SK-N-SH (cell line): Measurements from ENCODE around the gene SPTBN2. TPM values are rescaled to one million over a fixed set of nuclear protein-coding genes. Genes with fewer than 3 reads are reported as not detected.

Source experiments
- CTCF ChIA-PET: fragments of 300-600, 350-600 bp; formaldehyde crosslinking; extraction: SDS; loops from one replicate; lab custom pipeline; 2021; lab: Yijun Ruan, JAX
- POLR2A ChIA-PET: fragments of 350-600 bp; sonication (Branson Sonifier 250); formaldehyde crosslinking; extraction: SDS; loops from one replicate; lab custom pipeline; 2020; ENCODE audit warnings: antibody characterized with exemption, inconsistent platforms; lab: Yijun Ruan, JAX
- DNase-seq: peaks from one replicate; pipeline ENCODE4 v3.0.0; 2012
- H2AFZ ChIP-seq: fragments of 200-600 bp; sonication (generic); 2 replicates; pipeline ENCODE4 v1.8.1; 2016; ENCODE audit warnings: antibody characterized with exemption, mild to moderate bottlenecking, low read depth
- H3F3A ChIP-seq: fragments of 200-600 bp; sonication (generic); replicated peaks from 2 replicates; pipeline ENCODE3; 2016; ENCODE audit warnings: antibody characterized with exemption, mild to moderate bottlenecking; ENCODE audit not compliant: insufficient read depth
- H3K27ac ChIP-seq, 2 experiments: fragments of 200-500 bp in 1 of 2; fragments of 200-600 bp in 1 of 2; sonication (Bioruptor generic) in 1 of 2; sonication (generic), shearing (Covaris generic) in 1 of 2; 2 replicates each; pipeline versions ENCODE4 v1.5.1 to v1.6.1; 2014 to 2016; ENCODE audit warnings: low read depth in 2 of 2, inconsistent platforms in 1 of 2, low read length in 1 of 2, mild to moderate bottlenecking in 1 of 2, mixed read lengths in 1 of 2
- H3K27me3 ChIP-seq: fragments of 200-600 bp; sonication (generic), shearing (Covaris generic); 2 replicates; pipeline ENCODE4 v1.6.1; 2016; ENCODE audit warnings: mixed run types; ENCODE audit not compliant: insufficient read depth
- H3K36me3 ChIP-seq, 2 experiments: fragments of 200-500 bp in 1 of 2; fragments of 200-600 bp in 1 of 2; sonication (Bioruptor generic) in 1 of 2; sonication (generic) in 1 of 2; replicated peaks in 1 of 2; 2 replicates each; pipeline versions ENCODE3 to v1.5.1; 2014 to 2016; ENCODE audit warnings: low read length in 1 of 2, mild to moderate bottlenecking in 1 of 2; ENCODE audit not compliant: insufficient read depth in 2 of 2, control insufficient read depth in 1 of 2
- H3K4me1 ChIP-seq, 2 experiments: fragments of 200-500 bp in 1 of 2; fragments of 200-600 bp in 1 of 2; sonication (Bioruptor generic) in 1 of 2; sonication (generic), shearing (Covaris generic) in 1 of 2; 2 replicates each; pipeline versions ENCODE4 v1.5.1 to v1.6.1; 2014 to 2016; ENCODE audit warnings: low read depth in 1 of 2, low read length in 1 of 2, mixed run types in 1 of 2; ENCODE audit not compliant: insufficient read depth in 2 of 2, control insufficient read depth in 1 of 2
- H3K4me2 ChIP-seq: fragments of 200-600 bp; sonication (generic), shearing (Covaris generic); 2 replicates; pipeline ENCODE4 v1.6.1; 2017; ENCODE audit warnings: mixed run types
- H3K4me3 ChIP-seq, 2 experiments: fragments of 200-500 bp in 1 of 2; fragments of 200-600 bp in 1 of 2; sonication (Bioruptor generic) in 1 of 2; sonication (generic), shearing (Covaris generic) in 1 of 2; 2 replicates each; pipeline versions ENCODE4 v1.5.1 to v1.8.1; 2014 to 2016; ENCODE audit warnings: low read depth in 2 of 2, inconsistent platforms in 1 of 2, low read length in 1 of 2, mild to moderate bottlenecking in 1 of 2, mixed read lengths in 1 of 2, moderate library complexity in 1 of 2
- H3K79me2 ChIP-seq: fragments of 200-600 bp; sonication (generic); 2 replicates; pipeline ENCODE4 v1.8.1; 2017; ENCODE audit warnings: mild to moderate bottlenecking; ENCODE audit not compliant: insufficient read depth
- H3K9ac ChIP-seq: fragments of 200-600 bp; sonication (generic); 2 replicates; pipeline ENCODE4 v1.6.1; 2017; ENCODE audit warnings: mixed run types
- H3K9me2 ChIP-seq: fragments of 200-600 bp; sonication (generic); 2 replicates; pipeline ENCODE4 v1.6.1; 2017; ENCODE audit warnings: mixed run types
- H3K9me3 ChIP-seq: fragments of 200-600 bp; sonication (generic); 2 replicates; pipeline ENCODE4 v1.6.1; 2017; ENCODE audit warnings: mixed run types, mild to moderate bottlenecking, moderate library complexity
- H4K20me1 ChIP-seq: fragments of 200-600 bp; sonication (generic); 2 replicates; pipeline ENCODE4 v1.6.1; 2017; ENCODE audit warnings: mild to moderate bottlenecking, mixed run types; ENCODE audit not compliant: insufficient read depth
- ELF1 ChIP-seq: IDR thresholded peaks from 2 replicates; pipeline ENCODE4 v1.4.0; 2012
- EP300 ChIP-seq, 2 experiments: IDR thresholded peaks; 2 replicates each; pipeline versions ENCODE4 v1.4.0 to v1.6.1; 2012; ENCODE audit warnings: borderline replicate concordance in 1 of 2, low read depth in 1 of 2, low read length in 1 of 2
- EZH2phosphoT487 ChIP-seq: fragments of 200-600 bp; sonication (generic); IDR thresholded peaks from 2 replicates; pipeline ENCODE4 v1.6.1; 2017; ENCODE audit warnings: low read depth, mixed run types, mild to moderate bottlenecking, antibody characterized with exemption, moderate library complexity, borderline replicate concordance
- FOSL2 ChIP-seq: IDR thresholded peaks from 2 replicates; pipeline ENCODE4 v1.4.0; 2012; ENCODE audit warnings: low read depth, mild to moderate bottlenecking, moderate library complexity, borderline replicate concordance
- FOXM1 ChIP-seq: IDR thresholded peaks from 2 replicates; pipeline ENCODE4 v1.4.0; 2012; ENCODE audit warnings: low read depth, mild to moderate bottlenecking
- JUND ChIP-seq: IDR thresholded peaks from 2 replicates; pipeline ENCODE4 v1.4.0; 2012
- MEF2A ChIP-seq: IDR thresholded peaks from 2 replicates; pipeline ENCODE4 v1.4.0; 2012; ENCODE audit warnings: low read depth, borderline replicate concordance
- NFIC ChIP-seq: IDR thresholded peaks from 2 replicates; pipeline ENCODE4 v1.4.0; 2012; ENCODE audit warnings: borderline replicate concordance
- NRF1 ChIP-seq: IDR thresholded peaks from 2 replicates; pipeline ENCODE4 v1.6.1; 2012; ENCODE audit warnings: low read depth, mild to moderate bottlenecking, low read length
- RAD21 ChIP-seq: IDR thresholded peaks from 2 replicates; pipeline ENCODE4 v1.6.1; 2012; ENCODE audit warnings: mild to moderate bottlenecking, low read length
- RXRA ChIP-seq: IDR thresholded peaks from 2 replicates; pipeline ENCODE4 v1.4.0; 2012; ENCODE audit warnings: low read depth, mild to moderate bottlenecking, borderline replicate concordance
- SIN3A ChIP-seq: IDR thresholded peaks from 2 replicates; pipeline ENCODE4 v1.6.1; 2012; ENCODE audit warnings: low read depth, mild to moderate bottlenecking, low read length, moderate library complexity, borderline replicate concordance
- SMC3 ChIP-seq: IDR thresholded peaks from 2 replicates; pipeline ENCODE4 v1.6.1; 2012; ENCODE audit warnings: low read depth, low read length, improper control_type of control experiment
- TAF1 ChIP-seq: IDR thresholded peaks from 2 replicates; pipeline ENCODE4 v1.6.1; 2012; ENCODE audit warnings: low read depth, mild to moderate bottlenecking, low read length, moderate library complexity, borderline replicate concordance
- TCF12 ChIP-seq: IDR thresholded peaks from 2 replicates; pipeline ENCODE4 v1.4.0; 2012
- YY1 ChIP-seq: IDR thresholded peaks from 2 replicates; pipeline ENCODE4 v1.4.0; 2012; ENCODE audit warnings: low read depth, mild to moderate bottlenecking
- ZBTB33 ChIP-seq: IDR thresholded peaks from 2 replicates; pipeline ENCODE4 v1.4.0; 2012; ENCODE audit warnings: low read depth, borderline replicate concordance
- WGBS: methylation state at CpG from one replicate; pipeline ENCODE4 v1.1.6; 2017; ENCODE audit warnings: low lambda C conversion rate; 5-methylcytosine and 5-hydroxymethylcytosine counted together
- polyA plus RNA-seq, 3 experiments: library from polyadenylated mRNA; depleted of rRNA; stranded (reverse); fragments of >200 nt; gene quantifications; 2 replicates each; pipeline ENCODE4 v1.2.3, GENCODE V29; 2012
- TF ChIP-seq, protein P1 (sequence below): fragments of 200-600 bp; sonication (generic); IDR thresholded peaks from 2 replicates; pipeline ENCODE4 v1.6.1; 2017; ENCODE audit warnings: antibody characterized with exemption, mild to moderate bottlenecking, moderate library complexity
- TF ChIP-seq, protein P2 (sequence below): fragments of 150-350 bp; IDR thresholded peaks from 2 replicates; pipeline ENCODE4 v1.6.1; 2017; ENCODE audit warnings: antibody characterized with exemption, low read length, low read depth, borderline replicate concordance
- TF ChIP-seq, protein P3 (sequence below): IDR thresholded peaks from 2 replicates; pipeline ENCODE4 v1.6.1; 2012; ENCODE audit warnings: mild to moderate bottlenecking, low read depth, low read length, moderate library complexity

SPTBN2 gene
- polyA plus RNA-seq, 1 of the 3 experiments (the other 2 are of a cell fraction) = 19.7 TPM

DNA sequence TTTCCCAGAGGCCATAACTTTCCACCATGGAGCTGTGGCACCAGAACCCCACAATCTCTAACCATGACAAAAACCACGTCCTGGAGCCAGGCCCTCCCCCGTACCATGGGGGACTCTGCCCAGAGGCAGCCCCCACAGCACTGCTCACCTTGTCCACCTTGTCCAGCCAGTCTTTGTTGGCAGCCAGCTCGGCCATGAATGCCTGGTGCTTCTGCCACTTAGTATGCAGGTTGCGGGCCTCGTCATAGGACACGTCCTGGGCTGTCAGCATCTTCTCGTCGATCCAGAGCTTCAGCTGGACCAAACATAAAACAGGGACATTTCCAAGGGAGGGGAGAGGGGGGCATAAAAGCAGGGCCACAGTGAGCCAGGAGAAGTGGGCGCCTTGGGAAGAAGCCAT lies 30.5 kb downstream of the SPTBN2 start:
- no peak overlapping the region for H3K4me3 ChIP-seq
- no peak for DNase-seq
- no peaks in the 10 kb centered on the region for H4K20me1 ChIP-seq
- no peak overlapping the region for H3K9ac ChIP-seq
- WGBS = 94% methylated on average over 6 of the region's 9 CpGs
- H3F3A ChIP-seq = no peaks in the 10 kb centered on the region
- no peaks in the 10 kb centered on the region for H3K27me3 ChIP-seq
- no peaks in the 10 kb centered on the region for H3K9me2 ChIP-seq
- H3K27ac ChIP-seq = no peak overlapping the region
- ChIA-PET POLR2A (interaction anchor here (1.4 kb wide), 1 partner anchor 29 kb away, joined by 3 read pairs; no protein-coding TSS in a partner anchor), CTCF (interaction anchor here (1.3 to 6.6 kb wide), 3 partner anchors 136 to 279 kb away, joined by 3 to 34 read pairs (median 5); partner anchors contain the start of gene C11orf86)
- no peaks in the 10 kb centered on the region for H3K4me1 ChIP-seq
- H3K79me2 ChIP-seq = no peaks in the 10 kb centered on the region
- H3K36me3 ChIP-seq = peaks cover 4 to 47% of the 10 kb centered on the region in 2 experiments
- TF ChIP-seq TCF12 (no peak), EZH2phosphoT487 (no peak), FOSL2 (no peak), TAF1 (no peak), ZBTB33 (no peak), JUND (no peak), SIN3A (no peak), SMC3 (no peak), ELF1 (no peak), MEF2A (no peak)
- TF ChIP-seq, protein P1, sequence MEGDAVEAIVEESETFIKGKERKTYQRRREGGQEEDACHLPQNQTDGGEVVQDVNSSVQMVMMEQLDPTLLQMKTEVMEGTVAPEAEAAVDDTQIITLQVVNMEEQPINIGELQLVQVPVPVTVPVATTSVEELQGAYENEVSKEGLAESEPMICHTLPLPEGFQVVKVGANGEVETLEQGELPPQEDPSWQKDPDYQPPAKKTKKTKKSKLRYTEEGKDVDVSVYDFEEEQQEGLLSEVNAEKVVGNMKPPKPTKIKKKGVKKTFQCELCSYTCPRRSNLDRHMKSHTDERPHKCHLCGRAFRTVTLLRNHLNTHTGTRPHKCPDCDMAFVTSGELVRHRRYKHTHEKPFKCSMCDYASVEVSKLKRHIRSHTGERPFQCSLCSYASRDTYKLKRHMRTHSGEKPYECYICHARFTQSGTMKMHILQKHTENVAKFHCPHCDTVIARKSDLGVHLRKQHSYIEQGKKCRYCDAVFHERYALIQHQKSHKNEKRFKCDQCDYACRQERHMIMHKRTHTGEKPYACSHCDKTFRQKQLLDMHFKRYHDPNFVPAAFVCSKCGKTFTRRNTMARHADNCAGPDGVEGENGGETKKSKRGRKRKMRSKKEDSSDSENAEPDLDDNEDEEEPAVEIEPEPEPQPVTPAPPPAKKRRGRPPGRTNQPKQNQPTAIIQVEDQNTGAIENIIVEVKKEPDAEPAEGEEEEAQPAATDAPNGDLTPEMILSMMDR = no peak
- TF ChIP-seq, protein P2, sequence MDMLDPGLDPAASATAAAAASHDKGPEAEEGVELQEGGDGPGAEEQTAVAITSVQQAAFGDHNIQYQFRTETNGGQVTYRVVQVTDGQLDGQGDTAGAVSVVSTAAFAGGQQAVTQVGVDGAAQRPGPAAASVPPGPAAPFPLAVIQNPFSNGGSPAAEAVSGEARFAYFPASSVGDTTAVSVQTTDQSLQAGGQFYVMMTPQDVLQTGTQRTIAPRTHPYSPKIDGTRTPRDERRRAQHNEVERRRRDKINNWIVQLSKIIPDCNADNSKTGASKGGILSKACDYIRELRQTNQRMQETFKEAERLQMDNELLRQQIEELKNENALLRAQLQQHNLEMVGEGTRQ = no peak
- no peak overlapping the region for H2AFZ ChIP-seq
- no peak overlapping the region for H3K4me2 ChIP-seq
- no peaks in the 10 kb centered on the region for H3K9me3 ChIP-seq

DNA sequence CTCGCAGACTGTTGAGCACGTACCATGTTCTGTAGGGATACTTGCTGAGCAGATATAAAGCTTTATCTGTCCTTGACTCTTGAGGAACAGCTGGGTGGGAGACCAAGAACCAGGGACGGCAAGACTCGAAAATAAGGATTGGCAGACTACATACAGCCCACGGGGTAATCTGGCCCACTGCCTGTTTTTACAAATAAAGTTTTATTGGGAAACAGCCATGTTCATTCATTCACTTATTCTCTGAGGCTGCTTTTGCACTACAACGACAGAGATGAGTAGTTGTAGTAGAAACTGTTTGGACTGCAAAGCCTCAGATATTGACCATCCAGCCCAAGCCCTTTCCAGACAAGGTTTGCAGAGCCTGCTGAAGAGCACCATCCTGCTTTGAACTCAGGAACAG lies 31.0 kb downstream of the SPTBN2 start:
- Histone ChIP-seq H3K4me2 (no peak overlapping the region), H3K79me2 (no peaks in the 10 kb centered on the region), H3K27ac (no peak overlapping the region), H3K36me3 (peaks cover 4 to 47% of the 10 kb centered on the region in 2 experiments), H3F3A (no peaks in the 10 kb centered on the region), H4K20me1 (no peaks in the 10 kb centered on the region), H3K4me3 (no peak overlapping the region), H3K4me1 (no peaks in the 10 kb centered on the region), H3K9me2 (no peaks in the 10 kb centered on the region), H3K27me3 (no peaks in the 10 kb centered on the region), H3K9ac (no peak overlapping the region), H3K9me3 (no peaks in the 10 kb centered on the region), H2AFZ (no peak overlapping the region)
- 88% methylated on average over 6 of the region's 6 CpGs for WGBS
- ChIA-PET POLR2A (no interaction called here), CTCF (interaction anchor here (1.4 to 6.6 kb wide), 2 partner anchors 136 to 278 kb away, joined by 5 to 34 read pairs; partner anchors contain the start of gene C11orf86)
- no peak for TF ChIP-seq RXRA
- no peak for TF ChIP-seq FOXM1
- no peak for TF ChIP-seq RAD21
- TF ChIP-seq EP300 (IDR thresholded peaks at IDR 0.05; ENCODE audit: borderline replicate concordance in 1 of 2, low read depth in 1 of 2, low read length in 1 of 2) = no peak
- TF ChIP-seq, protein P3, sequence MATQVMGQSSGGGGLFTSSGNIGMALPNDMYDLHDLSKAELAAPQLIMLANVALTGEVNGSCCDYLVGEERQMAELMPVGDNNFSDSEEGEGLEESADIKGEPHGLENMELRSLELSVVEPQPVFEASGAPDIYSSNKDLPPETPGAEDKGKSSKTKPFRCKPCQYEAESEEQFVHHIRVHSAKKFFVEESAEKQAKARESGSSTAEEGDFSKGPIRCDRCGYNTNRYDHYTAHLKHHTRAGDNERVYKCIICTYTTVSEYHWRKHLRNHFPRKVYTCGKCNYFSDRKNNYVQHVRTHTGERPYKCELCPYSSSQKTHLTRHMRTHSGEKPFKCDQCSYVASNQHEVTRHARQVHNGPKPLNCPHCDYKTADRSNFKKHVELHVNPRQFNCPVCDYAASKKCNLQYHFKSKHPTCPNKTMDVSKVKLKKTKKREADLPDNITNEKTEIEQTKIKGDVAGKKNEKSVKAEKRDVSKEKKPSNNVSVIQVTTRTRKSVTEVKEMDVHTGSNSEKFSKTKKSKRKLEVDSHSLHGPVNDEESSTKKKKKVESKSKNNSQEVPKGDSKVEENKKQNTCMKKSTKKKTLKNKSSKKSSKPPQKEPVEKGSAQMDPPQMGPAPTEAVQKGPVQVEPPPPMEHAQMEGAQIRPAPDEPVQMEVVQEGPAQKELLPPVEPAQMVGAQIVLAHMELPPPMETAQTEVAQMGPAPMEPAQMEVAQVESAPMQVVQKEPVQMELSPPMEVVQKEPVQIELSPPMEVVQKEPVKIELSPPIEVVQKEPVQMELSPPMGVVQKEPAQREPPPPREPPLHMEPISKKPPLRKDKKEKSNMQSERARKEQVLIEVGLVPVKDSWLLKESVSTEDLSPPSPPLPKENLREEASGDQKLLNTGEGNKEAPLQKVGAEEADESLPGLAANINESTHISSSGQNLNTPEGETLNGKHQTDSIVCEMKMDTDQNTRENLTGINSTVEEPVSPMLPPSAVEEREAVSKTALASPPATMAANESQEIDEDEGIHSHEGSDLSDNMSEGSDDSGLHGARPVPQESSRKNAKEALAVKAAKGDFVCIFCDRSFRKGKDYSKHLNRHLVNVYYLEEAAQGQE = no peak
- TF ChIP-seq NFIC = no peak
- no peak for TF ChIP-seq MEF2A
- no peak for TF ChIP-seq YY1
- TF ChIP-seq SMC3 = no peak
- no peak for TF ChIP-seq NRF1
- TF ChIP-seq TCF12 = no peak
- TF ChIP-seq SIN3A = no peak
- no peak for DNase-seq
